ENCODE data around the gene ANTXR2.
"Not testable (repeated sequence)": the region's sequence is repeated elsewhere in the genome, so short reads cannot be mapped to it uniquely, and the experiment has no call there.

Gene ANTXR2

DNA sequence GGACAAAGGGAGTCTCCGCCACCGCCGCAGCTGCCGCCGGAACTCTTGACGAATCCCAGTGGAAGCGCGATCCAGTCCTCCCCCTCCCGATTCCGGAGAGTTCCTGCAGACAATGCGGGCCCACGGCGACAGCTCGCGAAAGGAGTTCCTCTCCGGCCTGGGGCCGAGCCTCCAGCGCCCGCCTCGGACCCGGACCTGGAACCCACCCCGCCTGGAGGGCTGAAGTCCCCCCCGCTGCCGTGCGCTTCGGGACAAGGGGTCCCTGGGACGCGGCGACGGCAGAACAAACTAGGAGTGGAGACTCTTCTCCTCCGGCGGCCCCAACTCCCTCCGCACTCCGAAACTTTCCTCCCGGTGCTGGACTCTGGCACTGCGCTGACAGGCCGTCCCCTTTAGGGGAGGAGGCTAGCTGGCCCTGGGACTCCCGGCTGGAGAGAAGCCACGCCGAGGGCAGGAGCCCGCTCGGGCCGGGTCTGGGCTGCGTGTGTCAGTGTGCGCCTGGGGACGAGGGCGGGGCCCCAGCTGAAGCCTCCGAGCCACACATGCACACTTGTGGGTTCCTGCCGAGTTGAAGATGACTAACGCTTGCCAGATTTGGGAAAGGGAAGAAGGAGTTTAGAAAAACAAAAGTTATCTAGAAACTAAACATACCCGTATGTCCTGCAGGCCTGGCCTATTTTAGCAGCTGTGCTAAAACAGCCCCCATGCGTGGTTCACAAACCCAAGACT is at the start of gene ANTXR2:
TSS of gene ANTXR2 (minus strand) at position 486 of the 729 bp plus-strand sequence. CDS start 669 bp downstream, outside the sequence.
- no peak for DNase-seq

- DNase-seq = not testable (repeated sequence)
Measured at GRCh38 chr4:80121815-80122214, 48.8 kb upstream of the ANTXR2 start.

DNA sequence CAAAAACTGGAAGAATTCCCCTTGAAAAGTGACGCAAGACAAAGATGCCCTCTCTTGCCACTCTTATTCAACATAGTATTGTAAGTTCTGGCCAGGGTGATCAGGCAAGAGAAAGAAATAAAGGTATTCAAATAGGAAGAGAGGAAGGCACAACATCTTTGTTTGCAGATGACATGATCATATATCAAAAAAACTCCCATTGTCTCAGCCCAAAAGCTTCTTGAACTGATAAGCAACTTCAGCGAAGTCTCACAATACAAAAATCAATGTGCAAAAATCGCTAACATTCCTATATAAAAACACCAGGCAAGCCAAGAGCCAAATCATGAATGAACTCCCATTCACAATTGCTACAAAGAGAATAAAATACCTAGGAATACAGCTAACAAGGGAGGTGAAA is 46.6 kb upstream of the ANTXR2 start:
- not testable (repeated sequence) for DNase-seq

DNA sequence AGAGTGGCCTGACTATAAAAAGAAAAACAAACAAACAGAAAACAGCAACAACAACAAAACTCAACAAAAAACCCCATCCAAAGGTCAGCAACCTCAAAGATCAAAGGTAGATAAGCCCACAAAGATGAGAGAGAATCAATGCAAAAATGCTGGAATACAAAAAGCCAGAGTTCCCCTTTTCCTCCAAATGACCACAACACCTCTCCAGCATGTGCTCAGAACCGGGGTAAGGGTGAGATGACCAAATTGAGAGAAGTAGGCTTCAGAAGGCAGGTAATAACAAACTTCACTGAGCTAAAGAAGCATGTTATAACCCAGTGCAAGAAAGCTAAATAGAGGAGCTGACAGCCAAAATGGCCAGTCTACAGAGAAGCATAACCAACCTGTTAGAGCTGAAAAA is 43.5 kb upstream of the ANTXR2 start:
- DNase-seq = no peak

DNA sequence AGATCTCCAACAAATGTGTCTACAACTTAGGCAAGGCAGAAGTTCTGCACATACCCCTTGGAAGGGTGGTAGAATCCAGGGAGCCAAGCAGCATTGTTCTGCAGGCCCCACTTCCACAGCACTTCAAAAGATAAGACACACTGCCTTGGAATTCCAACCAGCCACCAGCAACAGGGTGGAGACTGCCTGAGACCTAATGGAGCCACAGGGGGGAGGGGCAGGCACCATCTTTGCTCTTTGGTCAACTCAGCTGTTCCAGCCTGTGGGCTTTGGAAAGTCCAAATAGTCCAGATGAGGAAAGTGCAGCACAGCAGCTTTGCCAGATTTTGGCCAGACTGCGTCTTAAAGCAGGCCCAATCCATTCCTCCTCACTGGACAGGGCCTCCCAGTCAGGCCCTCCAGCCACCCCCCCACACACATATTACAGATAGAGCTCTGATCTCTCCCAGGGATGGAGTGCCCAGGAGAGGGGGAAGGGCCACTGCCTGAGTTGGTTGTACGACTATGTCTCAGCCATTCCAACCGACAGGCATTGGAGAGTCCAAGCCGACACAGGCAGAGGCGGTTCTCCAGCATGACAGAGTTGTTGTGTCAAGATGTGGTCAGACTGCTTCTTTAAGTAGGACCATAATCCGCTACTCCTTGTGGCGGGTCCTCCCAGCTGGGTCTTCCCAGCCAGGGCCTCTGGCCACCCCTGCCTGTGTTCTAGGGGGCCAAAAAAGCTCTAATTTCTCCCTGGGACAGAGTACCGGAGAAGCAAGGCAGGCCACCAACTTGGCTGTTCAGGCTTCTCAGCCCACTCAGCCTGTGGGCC is 42.5 kb upstream of the ANTXR2 start:
- DNase-seq = no peak

GRCh38 chr4:80114732-80115265 is 41.8 kb upstream of the ANTXR2 start:
- DNase-seq = no peak

- no peak for DNase-seq
Measured at GRCh38 chr4:80113615-80114014, 40.6 kb upstream of the ANTXR2 start.

DNA sequence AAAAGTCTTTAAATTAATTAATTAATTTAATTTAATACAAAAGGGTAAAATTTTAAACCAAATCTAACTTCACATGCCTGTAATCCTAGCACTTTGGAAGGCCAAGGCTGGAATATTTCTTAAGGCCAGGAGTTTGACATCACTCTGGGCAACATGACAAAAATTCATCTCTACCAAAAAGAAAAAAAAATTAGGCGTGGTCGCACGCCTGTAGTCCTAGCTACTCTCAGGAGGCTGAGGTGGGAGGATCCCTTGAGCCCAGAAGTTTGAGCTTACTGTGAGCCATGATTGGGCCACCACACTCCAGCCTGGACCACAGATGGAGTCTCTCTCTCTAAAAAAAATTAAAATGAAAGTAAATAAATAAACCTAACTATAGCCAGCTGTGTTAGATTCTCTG is 39.2 kb upstream of the ANTXR2 start:
- DNase-seq = no peak

GRCh38 chr4:80111276-80111675 is 38.2 kb upstream of the ANTXR2 start:
- no peak for DNase-seq

DNA sequence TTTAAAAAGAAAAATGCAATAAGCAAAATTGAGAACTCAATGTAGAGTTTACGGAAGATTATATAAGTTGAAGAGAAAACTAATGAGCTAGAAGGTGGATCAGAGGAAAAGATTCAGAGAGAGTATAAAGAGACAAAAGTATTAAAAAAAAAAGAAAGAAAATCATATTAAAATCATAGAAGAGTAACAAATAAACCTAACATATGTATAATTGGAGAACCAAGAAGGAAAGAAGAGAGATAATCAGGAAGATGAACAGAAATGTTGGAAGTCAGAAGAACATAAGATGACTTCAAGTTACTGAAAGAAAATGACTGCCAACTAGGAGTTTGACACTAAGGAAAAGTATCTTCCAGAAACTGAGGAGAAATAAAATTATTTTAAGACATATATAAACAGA is 34.3 kb upstream of the ANTXR2 start:
- DNase-seq = no peak

DNA sequence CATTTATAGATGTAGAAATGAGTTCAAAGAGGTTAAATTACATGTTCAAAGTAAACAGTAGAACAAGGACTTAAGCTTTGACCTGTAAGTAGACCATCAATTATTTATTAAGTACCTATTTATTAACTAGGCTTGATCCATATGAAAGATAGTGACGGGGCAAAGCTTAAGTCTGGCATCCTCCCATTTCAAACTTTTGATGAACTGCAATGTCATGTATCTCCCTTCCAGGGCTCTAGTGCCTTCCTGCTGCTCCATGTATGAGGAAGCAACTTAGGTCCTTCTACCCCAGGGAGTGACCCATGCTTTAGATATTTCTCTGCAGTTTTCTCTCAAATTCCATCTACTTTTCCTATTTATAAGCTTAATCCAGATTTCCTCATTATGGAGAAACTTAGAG is 31.9 kb upstream of the ANTXR2 start:
- DNase-seq = no peak

- no peak for DNase-seq
Measured at GRCh38 chr4:80103629-80104028, 30.6 kb upstream of the ANTXR2 start.

GRCh38 chr4:80101792-80102116 is 28.7 kb upstream of the ANTXR2 start:
- no peak for DNase-seq

DNA sequence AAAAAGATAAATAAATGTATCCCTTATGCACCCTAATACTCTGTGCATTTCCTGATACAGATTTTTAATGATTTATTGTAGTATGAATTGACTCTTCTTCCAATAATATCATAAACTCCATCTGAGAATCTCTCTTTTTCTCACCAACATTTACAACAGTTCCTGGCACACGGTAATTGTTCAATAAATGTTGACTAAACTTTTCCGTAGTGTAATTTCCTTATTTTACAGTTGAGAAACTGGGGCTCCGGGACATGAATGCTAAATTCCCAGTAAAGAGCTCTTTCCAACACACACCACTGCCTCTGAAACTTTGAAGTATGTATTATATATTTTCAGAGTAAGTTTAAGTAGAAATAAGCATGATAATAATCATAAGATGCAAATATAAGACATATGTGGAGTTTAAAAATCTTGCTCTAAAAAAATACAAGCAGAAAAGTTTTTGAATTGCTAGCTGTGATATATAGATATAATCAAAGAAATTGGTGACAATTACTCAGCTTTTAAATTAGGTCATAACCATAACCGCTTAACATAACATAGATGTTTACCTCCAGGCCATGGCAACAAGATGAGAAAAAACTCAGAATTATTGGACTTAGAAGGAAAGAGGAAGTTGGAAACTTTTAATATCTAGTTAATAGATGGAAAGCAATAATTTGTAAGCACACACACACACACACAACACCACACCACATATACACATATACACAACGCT is 28.2 kb upstream of the ANTXR2 start:
- no peak for DNase-seq

DNA sequence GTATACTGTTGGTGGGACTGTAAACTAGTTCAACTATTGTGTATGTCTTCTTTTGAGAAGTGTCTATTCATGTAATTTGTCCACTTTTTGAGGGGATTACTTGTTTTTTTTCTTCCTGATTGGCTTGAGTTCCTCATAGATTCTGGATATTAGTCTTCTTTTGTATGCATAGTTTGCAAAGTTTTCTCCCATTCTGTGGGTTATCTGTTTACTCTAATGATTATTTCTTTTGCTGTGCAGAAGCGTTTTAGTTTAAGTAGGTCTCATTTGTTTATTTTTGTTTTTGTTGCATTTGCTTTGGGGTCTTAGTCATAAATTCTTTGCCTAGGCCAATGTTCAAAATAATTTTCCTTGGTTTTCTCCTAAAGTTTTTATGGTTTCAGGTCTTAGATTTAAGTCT is 26.6 kb upstream of the ANTXR2 start:
- DNase-seq = no peak

GRCh38 chr4:80098635-80099034 is 25.6 kb upstream of the ANTXR2 start:
- no peak for DNase-seq

DNA sequence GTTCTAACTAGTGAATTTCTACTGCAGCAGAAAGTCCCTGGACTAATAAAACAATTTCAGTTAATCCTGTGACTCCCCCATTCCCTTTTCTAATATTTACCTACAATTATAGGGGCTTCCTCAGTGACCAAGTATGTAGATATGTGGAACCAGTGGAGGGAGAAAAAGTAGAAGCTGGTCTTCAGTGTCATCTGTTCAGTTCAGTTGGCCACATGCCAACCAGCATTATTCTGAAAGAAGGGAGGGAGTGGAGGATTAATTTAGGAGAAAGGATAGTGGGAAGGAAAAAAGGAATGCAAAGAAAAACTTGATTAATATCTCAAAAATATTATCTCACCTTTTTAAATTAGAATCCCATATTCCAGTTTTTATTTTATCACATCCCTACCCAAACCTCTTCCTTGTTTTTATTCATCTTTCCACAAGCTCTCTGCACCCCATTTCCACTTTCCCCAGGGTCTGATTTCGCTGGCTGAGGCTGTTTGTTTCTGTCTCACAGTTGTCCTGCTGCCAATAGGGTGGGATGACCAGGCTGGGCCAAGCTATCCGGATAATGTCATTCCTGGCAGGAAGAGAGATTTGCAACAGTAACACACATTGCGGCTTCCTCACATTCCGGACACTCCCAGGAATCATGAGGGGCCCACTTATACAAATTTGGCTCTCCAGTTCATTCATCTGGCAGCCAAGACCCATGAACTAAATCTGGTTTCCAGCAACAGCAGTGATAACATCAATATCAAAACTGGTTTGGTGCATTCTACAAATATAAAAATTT is 24.6 kb upstream of the ANTXR2 start:
- DNase-seq = no peak

- DNase-seq = no peak
Measured at GRCh38 chr4:80096175-80096850, 23.3 kb upstream of the ANTXR2 start.

DNA sequence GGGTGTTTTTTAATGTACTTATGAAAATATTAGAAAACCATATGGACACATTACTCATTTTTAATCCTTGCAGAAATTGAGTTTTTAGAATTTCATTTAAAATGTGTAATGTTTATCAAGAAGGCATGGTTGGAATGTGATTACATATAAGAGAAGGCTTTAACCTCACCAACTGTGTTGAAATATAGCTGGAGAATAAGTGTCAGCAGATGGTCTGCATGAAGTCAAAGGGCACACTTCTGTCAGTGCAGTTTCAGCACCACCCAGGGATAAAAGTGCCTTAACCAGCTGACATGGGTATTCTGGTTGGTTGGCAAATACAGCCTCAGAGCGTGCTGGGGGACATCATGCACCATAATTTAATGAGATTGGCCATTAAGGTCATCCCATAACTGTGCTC is 21.2 kb upstream of the ANTXR2 start:
- DNase-seq = no peak

DNA sequence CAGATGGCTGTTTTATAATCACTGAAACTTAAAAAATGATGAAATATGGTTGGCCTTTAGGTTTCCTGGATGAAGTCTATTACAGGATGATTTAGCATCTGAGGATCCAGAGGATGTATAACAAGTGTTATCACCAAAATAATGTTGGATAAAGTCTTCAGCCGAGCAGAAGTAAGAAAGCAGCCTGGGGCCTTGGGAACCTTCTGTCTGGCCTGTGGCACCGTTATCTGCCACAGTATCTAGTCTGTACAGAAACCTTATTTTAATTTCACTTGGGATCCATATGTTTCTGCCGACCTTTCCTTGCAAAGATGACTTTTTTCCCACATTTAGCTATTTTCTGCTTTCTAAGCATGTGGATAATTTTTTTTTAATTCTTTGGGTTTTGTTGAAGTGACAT is 20.5 kb upstream of the ANTXR2 start:
- no peak for DNase-seq

DNA sequence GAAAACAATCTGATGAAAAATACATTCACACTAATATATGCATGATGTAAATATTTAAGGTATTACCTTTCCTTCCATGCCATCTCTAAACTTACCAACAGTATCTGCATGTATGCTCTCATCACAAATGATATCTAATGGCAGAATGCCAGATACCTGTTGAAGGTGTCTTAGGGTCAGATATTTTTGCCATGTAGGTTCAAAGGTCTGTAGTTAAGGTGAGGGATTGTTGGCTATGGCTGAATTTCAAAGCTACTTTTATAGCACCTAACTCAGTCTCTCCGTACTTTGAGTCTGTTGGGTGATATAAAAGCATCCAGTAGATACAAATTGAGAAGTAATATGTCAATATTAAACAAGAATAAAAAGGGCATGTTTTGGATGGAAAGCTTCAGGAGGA is 19.8 kb upstream of the ANTXR2 start:
- DNase-seq = no peak

DNA sequence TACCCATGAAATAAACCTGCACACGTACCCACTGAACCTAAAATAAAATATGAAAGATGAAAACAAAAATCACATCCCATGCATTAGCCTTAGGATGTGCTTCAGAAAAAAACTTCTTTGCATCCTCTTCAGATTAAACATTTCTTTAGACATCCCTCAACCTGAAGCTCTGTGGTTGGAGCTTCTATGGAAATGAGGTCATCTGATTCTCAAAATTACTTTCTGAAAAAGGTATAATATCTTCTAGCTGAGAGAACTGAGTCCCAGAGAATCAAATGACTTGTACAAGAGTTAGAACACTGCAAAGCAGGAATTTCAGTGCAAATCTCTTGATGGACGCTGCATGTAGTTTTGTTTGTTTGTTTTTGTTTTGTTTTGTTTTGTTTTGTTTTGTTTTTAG is 19.1 kb upstream of the ANTXR2 start:
- DNase-seq = no peak
